Measurements from ENCODE around the gene KLHDC4.

DNA sequence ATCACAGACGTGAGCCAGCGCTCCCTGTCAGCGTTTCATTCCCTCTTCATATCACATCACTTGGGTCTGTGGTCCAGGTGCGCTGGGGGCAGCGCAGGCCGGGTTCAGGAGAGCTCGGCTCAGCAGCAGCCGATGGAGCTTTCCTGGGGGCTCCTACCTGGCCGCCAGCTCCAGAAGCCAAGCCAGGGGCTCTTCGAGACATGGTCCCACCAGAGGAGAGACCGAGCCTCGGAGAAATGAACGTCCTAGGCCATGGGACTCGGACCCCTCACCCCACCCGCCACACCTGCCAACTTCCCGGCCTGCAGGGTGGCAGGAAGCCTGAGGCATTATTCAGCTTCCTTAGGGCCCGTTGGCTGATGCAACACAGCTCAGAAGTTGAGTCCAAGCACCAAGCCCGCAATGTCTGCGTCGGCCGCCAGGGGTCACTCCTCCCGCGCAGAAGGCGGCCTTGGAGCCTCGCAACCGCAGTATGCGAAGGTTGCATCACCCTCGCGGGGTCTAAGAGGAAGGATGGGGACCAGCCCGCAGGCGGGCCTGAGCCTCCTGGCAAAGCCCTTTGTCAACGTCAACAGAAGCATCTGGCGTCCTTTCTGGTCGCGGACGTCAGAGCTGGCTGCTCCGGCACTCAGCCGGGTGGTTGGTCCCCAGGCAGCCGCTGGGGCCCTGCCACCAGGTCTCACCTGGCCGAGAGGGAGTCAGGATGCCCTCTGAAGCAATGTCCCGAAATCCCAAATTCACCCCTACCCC lies 13.2 kb upstream of the KLHDC4 start:
- TF ChIP-seq POLR2A (IDR thresholded peaks at IDR 0.05) (no peak), CTCF (IDR thresholded peaks at IDR 0.05) (peak; percentile 98 to 100 (median 98))
